HCT116 (cell line): ENCODE results near the gene HGF. TPM values are rescaled to one million over a fixed set of nuclear protein-coding genes. Genes with fewer than 3 reads are reported as not detected.

ENCODE experiments used
- ATAC-seq: fragments of 200-7000 bp; cut with Tn5 transposase; 2 replicates; pipeline ENCODE4 v1.9.1; 2020; ENCODE audit warnings: mild to moderate bottlenecking, moderate library complexity
- BruUV-seq: library from RNA; stranded (reverse); fragments of 400-500 nt; replicated peaks from 2 replicates; lab custom pipeline; 2021; lab: Mats Ljungman, UMichigan
- CTCF ChIA-PET: fragments of 300-600 bp; sonication (Branson Sonifier 250); formaldehyde crosslinking; loops from one replicate; lab custom pipeline; 2021; ENCODE audit warnings: antibody characterized with exemption; lab: Charles Lee
- POLR2A ChIA-PET: fragments of 300-600, 350-600 bp; sonication (Branson Sonifier 250); formaldehyde crosslinking; loops from one replicate; lab custom pipeline; 2021; ENCODE audit warnings: antibody characterized with exemption; lab: Charles Lee
- RAD21 ChIA-PET, 2 experiments: fragments of 300-600 bp; sonication (Branson Sonifier 250); formaldehyde crosslinking; loops; one replicate each; lab custom pipeline; 2023; ENCODE audit warnings: low total read pairs in 2 of 2; ENCODE audit not compliant: uncharacterized antibody in 2 of 2, unreplicated experiment in 2 of 2, low non-redundant PET in 1 of 2; lab: Charles Lee
- DNase-seq: peaks from one replicate; pipeline ENCODE4 v3.0.0-alpha.2; 2010; ENCODE audit warnings: low read depth, low spot score
- H2AFZ ChIP-seq: fragments of 200-600 bp; shearing (Covaris generic), sonication (generic); 2 replicates; pipeline ENCODE4 v1.6.1; 2017; ENCODE audit warnings: low read depth, mixed run types, mixed read lengths, antibody characterized with exemption, low read length; ENCODE audit not compliant: poor library complexity, severe bottlenecking
- H3K27ac ChIP-seq: 2 replicates; pipeline ENCODE4 v1.5.1; 2012; ENCODE audit warnings: low read depth, low read length
- H3K27me3 ChIP-seq: fragments of 200-600 bp; sonication (generic); 2 replicates; pipeline ENCODE4 v1.6.1; 2016; ENCODE audit warnings: mixed run types, low read length, mixed read lengths; ENCODE audit not compliant: insufficient read depth
- H3K36me3 ChIP-seq, 2 experiments: fragments of 200-500 bp in 1 of 2; fragments of 200-600 bp in 1 of 2; sonication (Bioruptor generic) in 1 of 2; sonication (generic) in 1 of 2; 2 replicates each; pipeline versions ENCODE4 v1.5.1 to v1.6.1; 2014 to 2016; ENCODE audit warnings: low read length in 2 of 2, inconsistent platforms in 1 of 2, mixed read lengths in 1 of 2, mixed run types in 1 of 2; ENCODE audit not compliant: insufficient read depth in 2 of 2, control insufficient read depth in 1 of 2
- H3K4me1 ChIP-seq, 2 experiments: fragments of 200-600 bp in 1 of 2; sonication (generic) in 1 of 2; 2 replicates each; pipeline versions ENCODE4 v1.5.1 to v1.6.1; 2012 to 2017; ENCODE audit warnings: low read length in 2 of 2, inconsistent platforms in 1 of 2, mild to moderate bottlenecking in 1 of 2, mixed read lengths in 1 of 2, mixed run types in 1 of 2, moderate library complexity in 1 of 2; ENCODE audit not compliant: insufficient read depth in 2 of 2, control insufficient read depth in 1 of 2
- H3K4me2 ChIP-seq: fragments of 200-600 bp; sonication (generic); 2 replicates; pipeline ENCODE4 v1.6.1; 2017; ENCODE audit warnings: mixed run types, low read length, mixed read lengths
- H3K4me3 ChIP-seq, 2 experiments: fragments of 200-600 bp in 1 of 2; sonication (generic) in 1 of 2; replicated peaks in 1 of 2; 2 replicates each; pipeline ENCODE4 v1.5.1; 2011 to 2016; ENCODE audit warnings: low read length in 2 of 2, control low read depth in 1 of 2, low read depth in 1 of 2, mild to moderate bottlenecking in 1 of 2, mixed read lengths in 1 of 2, mixed run types in 1 of 2
- H3K79me2 ChIP-seq: fragments of 200-600 bp; sonication (generic); 2 replicates; pipeline ENCODE4 v1.6.1; 2017; ENCODE audit warnings: mild to moderate bottlenecking, mixed run types, low read length, moderate library complexity, mixed read lengths; ENCODE audit not compliant: insufficient read depth
- H3K9ac ChIP-seq: fragments of 200-600 bp; sonication (generic); 2 replicates; pipeline ENCODE4 v1.6.1; 2016; ENCODE audit warnings: low read length, mixed read lengths
- H3K9me2 ChIP-seq: fragments of 200-600 bp; sonication (generic), shearing (Covaris generic); 2 replicates; pipeline ENCODE4 v1.6.1; 2017; ENCODE audit warnings: mixed run types, mild to moderate bottlenecking, moderate library complexity; ENCODE audit not compliant: insufficient read depth
- H3K9me3 ChIP-seq, 2 experiments: fragments of 200-500 bp in 1 of 2; fragments of 200-600 bp in 1 of 2; sonication (Bioruptor generic) in 1 of 2; sonication (generic) in 1 of 2; 2 replicates each; pipeline ENCODE4 v1.6.1; 2014 to 2017; ENCODE audit warnings: low read length in 2 of 2, mixed read lengths in 2 of 2, inconsistent platforms in 1 of 2, low read depth in 1 of 2, mild to moderate bottlenecking in 1 of 2, mixed run types in 1 of 2, moderate library complexity in 1 of 2; ENCODE audit not compliant: control insufficient read depth in 1 of 2, insufficient read depth in 1 of 2
- H4K20me1 ChIP-seq: fragments of 200-600 bp; sonication (generic), shearing (Covaris generic); 2 replicates; pipeline ENCODE4 v1.6.1; 2017; ENCODE audit warnings: mixed run types, mild to moderate bottlenecking, moderate library complexity; ENCODE audit not compliant: insufficient read depth
- ATF3 ChIP-seq: IDR thresholded peaks from 2 replicates; pipeline ENCODE4 v1.6.1; 2012
- CBX3 ChIP-seq: IDR thresholded peaks from 2 replicates; pipeline ENCODE4 v1.6.1; 2012; ENCODE audit warnings: low read depth
- JUND ChIP-seq: IDR thresholded peaks from 2 replicates; pipeline ENCODE4 v1.6.1; 2012
- POLR2A ChIP-seq: IDR thresholded peaks from 2 replicates; pipeline ENCODE4 v1.7.0; 2011; ENCODE audit warnings: borderline replicate concordance; ENCODE audit not compliant: insufficient read depth, insufficient read length; ENCODE audit errors: extremely low read depth
- POLR2AphosphoS5 ChIP-seq: IDR thresholded peaks from 2 replicates; pipeline ENCODE4 v1.6.1; 2011; ENCODE audit warnings: mild to moderate bottlenecking, low read depth, low read length, moderate library complexity
- RAD21 ChIP-seq: IDR thresholded peaks from 2 replicates; pipeline ENCODE4 v1.6.1; 2012; ENCODE audit warnings: low read depth, mild to moderate bottlenecking
- REST ChIP-seq: IDR thresholded peaks from 2 replicates; pipeline ENCODE4 v1.6.1; 2012; ENCODE audit warnings: low read depth
- SIN3A ChIP-seq: IDR thresholded peaks from 2 replicates; pipeline ENCODE4 v1.6.1; 2012; ENCODE audit warnings: low read depth
- TCF7L2 ChIP-seq: IDR thresholded peaks from 2 replicates; pipeline ENCODE4 v1.7.0; 2011; ENCODE audit warnings: borderline replicate concordance, inconsistent platforms; ENCODE audit not compliant: insufficient read depth, insufficient read length; ENCODE audit errors: extremely low read depth
- ZBTB33 ChIP-seq: IDR thresholded peaks from 2 replicates; pipeline ENCODE4 v1.6.1; 2011; ENCODE audit warnings: mild to moderate bottlenecking, low read length, moderate library complexity; ENCODE audit not compliant: insufficient replicate concordance; ENCODE audit errors: extremely low read depth
- ZFX ChIP-seq: fragments of 450-650 bp; IDR thresholded peaks from 2 replicates; pipeline ENCODE4 v1.6.1; 2017
- ZNF274 ChIP-seq: fragments of 200-500 bp; sonication (Bioruptor generic); IDR thresholded peaks from 2 replicates; pipeline ENCODE4 v1.6.1; 2014; ENCODE audit warnings: mild to moderate bottlenecking, low read depth, low read length, inconsistent platforms
- intact Hi-C: fragments of 100-400 bp; cut with micrococcal nuclease; formaldehyde crosslinking; loops from 2 replicates; pipeline ENCODE4 v1.10.0; 2022
- total RNA-seq: library from RNA; stranded (reverse); gene quantifications from one replicate; pipeline ENCODE4 v1.2.1, GENCODE V29; 2021; ENCODE audit not compliant: unreplicated experiment
- TF ChIP-seq, protein P1 (sequence below): IDR thresholded peaks from 2 replicates; pipeline ENCODE4 v1.6.1; 2012

HGF gene
- total RNA-seq, 1 experiment from 2014 or later: 0.15 TPM

DNA sequence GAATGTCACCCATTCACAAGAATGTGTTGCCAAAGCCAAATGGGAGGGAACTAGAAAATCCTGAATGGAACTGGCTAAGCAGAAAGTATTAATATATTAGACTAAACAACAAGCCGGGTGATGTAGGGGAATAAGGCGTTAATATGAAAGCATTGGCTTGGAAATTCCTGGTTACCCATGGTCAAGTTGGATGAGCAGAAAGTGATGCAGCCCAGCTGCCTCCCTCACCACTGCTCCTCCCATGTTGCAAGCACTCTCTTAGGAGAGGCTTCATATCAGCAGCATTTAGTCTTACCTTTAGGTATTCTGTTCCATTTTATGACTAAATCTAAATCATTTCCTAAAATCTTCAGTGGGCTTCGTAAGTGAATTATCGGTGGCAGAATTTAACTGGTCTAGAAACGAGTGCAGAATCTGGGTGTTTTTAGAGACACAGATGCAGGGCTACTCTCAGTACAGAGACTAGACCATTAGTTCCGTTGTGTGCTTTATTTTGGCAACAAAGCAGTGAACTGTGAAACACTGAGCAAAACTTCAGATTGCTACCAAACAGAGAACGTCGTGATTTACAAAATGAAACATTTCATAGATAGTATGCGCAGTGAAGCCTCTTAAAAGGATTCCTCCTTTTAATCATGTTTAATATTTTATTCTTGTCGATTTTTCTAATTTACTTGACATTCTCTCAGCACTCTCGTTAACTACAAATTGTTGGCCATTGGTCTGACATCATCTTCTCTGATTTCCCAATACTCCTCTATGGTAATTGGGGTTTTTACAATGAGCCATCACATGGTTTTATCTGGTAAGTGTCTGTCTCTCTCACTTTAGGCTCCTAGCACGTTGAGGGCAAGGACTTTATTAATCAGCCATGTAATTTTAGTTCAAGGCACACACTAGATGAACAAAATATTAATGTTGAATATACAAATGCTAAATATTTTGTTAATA lies 22.0 kb upstream of the HGF start:
- intact Hi-C loops: no loop called here
- Histone ChIP-seq H3K4me3 (no peak overlapping the region), H4K20me1 (no peaks in the 10 kb centered on the region), H3K9me3 (no peaks in the 10 kb centered on the region), H3K4me1 (no peaks in the 10 kb centered on the region), H3K9me2 (no peaks in the 10 kb centered on the region), H3K27me3 (no peaks in the 10 kb centered on the region), H3K9ac (no peak overlapping the region), H3K27ac (no peak overlapping the region), H3K79me2 (no peaks in the 10 kb centered on the region), H3K36me3 (no peaks in the 10 kb centered on the region), H3K4me2 (no peak overlapping the region), H2AFZ (no peak overlapping the region)
- POLR2A ChIA-PET: no interaction called here
- CTCF ChIA-PET: no interaction called here
- no TSS peak for BruUV-seq
- RAD21 ChIA-PET: no interaction called here
- DNase-seq (no peak), ATAC-seq (no peak)
- TF ChIP-seq ATF3: no peak
- TF ChIP-seq TCF7L2: no peak
- no peak for TF ChIP-seq POLR2A
- no peak for TF ChIP-seq ZNF274
- TF ChIP-seq REST: no peak
- TF ChIP-seq ZBTB33: no peak
- no peak for TF ChIP-seq CBX3
- TF ChIP-seq ZFX: no peak
- no peak for TF ChIP-seq RAD21
- no peak for TF ChIP-seq POLR2AphosphoS5
- no peak for TF ChIP-seq JUND
- TF ChIP-seq, protein P1, sequence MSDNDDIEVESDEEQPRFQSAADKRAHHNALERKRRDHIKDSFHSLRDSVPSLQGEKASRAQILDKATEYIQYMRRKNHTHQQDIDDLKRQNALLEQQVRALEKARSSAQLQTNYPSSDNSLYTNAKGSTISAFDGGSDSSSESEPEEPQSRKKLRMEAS: no peak
- TF ChIP-seq SIN3A: no peak
